ENCODE measurements around the gene CHCHD6. TPM values are rescaled to one million over a fixed set of nuclear protein-coding genes. Genes with fewer than 3 reads are reported as not detected.

The CHCHD6 gene
- total RNA-seq, 1 donor from 2014 or later = 17.1 TPM

DNA sequence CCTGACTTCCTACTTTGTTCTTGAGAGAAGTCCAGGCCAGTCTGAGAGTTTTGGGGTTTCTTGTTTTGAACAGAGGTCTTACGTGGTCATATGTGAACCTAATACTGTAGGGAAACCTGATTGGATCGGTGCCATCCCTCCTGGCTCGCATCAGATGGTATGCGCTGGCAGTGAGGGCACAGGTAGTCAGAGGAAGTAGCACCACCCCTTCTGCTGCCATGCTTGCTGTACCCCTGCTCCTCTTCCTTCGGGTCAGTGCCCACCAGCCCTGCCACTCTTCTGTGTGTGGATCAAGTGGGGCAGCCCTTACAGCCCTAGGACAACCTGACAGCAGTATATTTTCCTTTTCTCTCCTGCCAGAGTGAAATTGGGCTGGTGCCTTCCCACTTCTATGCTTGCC is 39.7 kb downstream of the CHCHD6 start:
- H3K27me3 Mint-ChIP-seq (ENCODE audit: low read depth) = no peaks in the 10 kb centered on the region
- H3K36me3 Mint-ChIP-seq (ENCODE audit: low read depth) = peaks cover 8% of the 10 kb centered on the region
- peaks cover 4% of the 10 kb centered on the region for H3K9me3 Mint-ChIP-seq (ENCODE audit: low read depth)
- no peak for TF ChIP-seq CTCF (IDR thresholded peaks at IDR 0.05)
- no peak overlapping the region for H3K27ac Mint-ChIP-seq (ENCODE audit: unreplicated experiment)
- H3K4me1 Mint-ChIP-seq (ENCODE audit: low read depth) = peaks cover 24% of the 10 kb centered on the region
- H3K4me3 Mint-ChIP-seq (ENCODE audit: unreplicated experiment) = no peak overlapping the region
- DNase-seq (ENCODE audit: low spot score) = no peak

GRCh38 chr3:126745760-126746394 is 41.8 kb downstream of the CHCHD6 start:
- TF ChIP-seq CTCF (IDR thresholded peaks at IDR 0.05) = no peak
- Mint-ChIP-seq H3K36me3 (ENCODE audit: low read depth) (peaks cover 2% of the 10 kb centered on the region), H3K4me1 (ENCODE audit: low read depth) (peaks cover 32% of the 10 kb centered on the region), H3K4me3 (ENCODE audit: unreplicated experiment) (no peak overlapping the region), H3K9me3 (ENCODE audit: low read depth) (no peaks in the 10 kb centered on the region), H3K27me3 (ENCODE audit: low read depth) (no peaks in the 10 kb centered on the region), H3K27ac (ENCODE audit: unreplicated experiment) (peak overlapping the region; percentile 78)
- DNase-seq (ENCODE audit: low spot score) = no peak

GRCh38 chr3:126746395-126747177 is 42.5 kb downstream of the CHCHD6 start:
- Mint-ChIP-seq H3K9me3 (ENCODE audit: low read depth) (no peaks in the 10 kb centered on the region), H3K27me3 (ENCODE audit: low read depth) (no peaks in the 10 kb centered on the region), H3K36me3 (ENCODE audit: low read depth) (peaks cover 2% of the 10 kb centered on the region), H3K4me3 (ENCODE audit: unreplicated experiment) (no peak overlapping the region), H3K4me1 (ENCODE audit: low read depth) (peaks cover 37% of the 10 kb centered on the region), H3K27ac (ENCODE audit: unreplicated experiment) (peak overlapping the region; percentile 78)
- TF ChIP-seq CTCF (IDR thresholded peaks at IDR 0.05) = peak; percentile 70
- no peak for DNase-seq (ENCODE audit: low spot score)

- no peaks in the 10 kb centered on the region for H3K27me3 Mint-ChIP-seq (ENCODE audit: low read depth)
- no peak overlapping the region for H3K27ac Mint-ChIP-seq (ENCODE audit: unreplicated experiment)
Measured at GRCh38 chr3:126747768-126748167, 43.7 kb downstream of the CHCHD6 start.

More at GRCh38 chr3:126747768-126748167, 43.7 kb downstream of the CHCHD6 start:
- Mint-ChIP-seq H3K4me3 (ENCODE audit: unreplicated experiment) (no peak overlapping the region), H3K9me3 (ENCODE audit: low read depth) (no peaks in the 10 kb centered on the region), H3K4me1 (ENCODE audit: low read depth) (peaks cover 49% of the 10 kb centered on the region), H3K36me3 (ENCODE audit: low read depth) (no peaks in the 10 kb centered on the region)
- no peak for DNase-seq (ENCODE audit: low spot score)
- TF ChIP-seq CTCF (IDR thresholded peaks at IDR 0.05) = no peak

Measured in chondrocyte (in vitro differentiated cells).